ENCODE data around the gene NPHS1.

NPHS1 gene

DNA sequence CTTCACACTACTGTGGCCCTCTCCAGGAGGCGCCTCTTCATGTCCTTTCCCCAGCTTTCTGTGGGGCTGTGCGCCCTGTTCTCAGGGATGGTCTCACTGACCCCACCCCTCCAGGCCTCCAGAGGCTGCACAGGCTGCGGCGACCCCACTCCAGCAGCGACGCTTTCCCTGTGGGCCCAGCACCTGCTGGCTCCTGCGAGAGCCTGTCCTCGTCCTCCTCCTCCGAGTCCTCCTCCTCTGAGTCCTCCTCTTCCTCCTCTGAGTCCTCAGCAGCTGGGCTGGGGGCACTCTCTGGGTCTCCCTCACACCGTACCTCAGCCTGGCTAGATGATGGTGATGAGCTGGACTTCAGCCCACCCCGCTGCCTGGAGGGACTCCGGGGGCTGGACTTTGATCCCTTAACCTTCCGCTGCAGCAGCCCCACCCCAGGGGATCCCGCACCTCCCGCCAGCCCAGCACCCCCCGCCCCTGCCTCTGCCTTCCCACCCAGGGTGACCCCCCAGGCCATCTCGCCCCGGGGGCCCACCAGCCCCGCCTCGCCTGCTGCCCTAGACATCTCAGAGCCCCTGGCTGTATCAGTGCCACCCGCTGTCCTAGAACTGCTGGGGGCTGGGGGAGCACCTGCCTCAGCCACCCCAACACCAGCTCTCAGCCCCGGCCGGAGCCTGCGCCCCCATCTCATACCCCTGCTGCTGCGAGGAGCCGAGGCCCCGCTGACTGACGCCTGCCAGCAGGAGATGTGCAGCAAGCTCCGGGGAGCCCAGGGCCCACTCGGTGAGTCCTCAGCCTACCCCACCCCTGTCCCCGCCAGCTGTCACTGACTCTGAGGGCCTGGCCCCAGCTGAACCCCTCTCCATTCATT is 65.8 kb downstream of the NPHS1 start:
- DNase-seq, result no peak

DNA sequence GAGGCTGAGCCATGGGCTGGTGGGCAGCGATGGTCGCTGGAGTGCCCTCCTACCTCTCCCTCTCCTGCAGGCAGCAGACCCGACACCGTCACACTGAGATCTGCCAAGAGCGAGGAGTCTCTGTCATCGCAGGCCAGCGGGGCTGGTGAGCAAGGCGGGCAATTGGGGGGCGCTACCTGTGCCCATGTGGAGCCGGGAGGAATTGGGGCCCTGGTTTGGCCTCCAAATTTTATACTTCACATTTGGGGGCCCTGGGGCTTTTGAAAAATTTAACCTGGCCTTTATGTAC is 67.0 kb downstream of the NPHS1 start:
- DNase-seq, result no peak

DNA sequence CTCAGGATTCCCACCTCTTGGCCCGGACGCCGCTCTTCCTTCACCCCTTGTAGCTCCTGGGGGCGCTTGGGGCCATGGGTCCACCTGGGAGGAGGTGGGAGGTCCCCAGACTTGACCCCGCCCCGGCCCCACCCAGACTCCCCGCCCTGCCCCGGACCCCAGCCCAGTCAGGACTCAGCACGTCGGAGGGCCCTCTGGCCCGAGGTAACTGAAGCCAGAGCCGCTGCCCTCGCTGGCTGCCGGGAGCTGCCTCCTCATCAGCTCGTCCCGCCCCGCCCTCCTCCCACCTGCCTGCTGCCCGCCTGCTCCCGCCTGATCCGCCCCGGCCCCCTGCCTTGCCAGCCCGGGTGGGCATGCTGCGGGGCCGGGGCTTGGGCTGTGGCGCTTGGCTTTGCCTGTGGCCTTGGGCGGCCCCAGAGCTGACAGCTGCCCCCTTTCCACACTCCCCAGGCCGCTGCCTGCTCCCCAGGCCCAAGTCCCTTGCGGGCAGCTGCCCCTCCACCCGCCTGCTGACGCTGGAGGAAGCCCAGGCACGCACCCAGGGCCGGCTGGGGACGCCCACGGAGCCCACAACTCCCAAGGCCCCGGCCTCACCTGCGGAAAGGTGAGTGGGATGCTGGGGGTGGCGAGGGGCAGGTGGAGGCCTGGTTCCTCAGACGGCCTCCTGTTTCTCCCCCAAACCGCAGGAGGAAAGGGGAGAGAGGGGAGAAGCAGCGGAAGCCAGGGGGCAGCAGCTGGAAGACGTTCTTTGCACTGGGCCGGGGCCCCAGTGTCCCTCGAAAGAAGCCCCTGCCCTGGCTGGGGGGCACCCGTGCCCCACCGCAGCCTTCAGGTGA is 67.6 kb downstream of the NPHS1 start:
- no peak for DNase-seq

DNA sequence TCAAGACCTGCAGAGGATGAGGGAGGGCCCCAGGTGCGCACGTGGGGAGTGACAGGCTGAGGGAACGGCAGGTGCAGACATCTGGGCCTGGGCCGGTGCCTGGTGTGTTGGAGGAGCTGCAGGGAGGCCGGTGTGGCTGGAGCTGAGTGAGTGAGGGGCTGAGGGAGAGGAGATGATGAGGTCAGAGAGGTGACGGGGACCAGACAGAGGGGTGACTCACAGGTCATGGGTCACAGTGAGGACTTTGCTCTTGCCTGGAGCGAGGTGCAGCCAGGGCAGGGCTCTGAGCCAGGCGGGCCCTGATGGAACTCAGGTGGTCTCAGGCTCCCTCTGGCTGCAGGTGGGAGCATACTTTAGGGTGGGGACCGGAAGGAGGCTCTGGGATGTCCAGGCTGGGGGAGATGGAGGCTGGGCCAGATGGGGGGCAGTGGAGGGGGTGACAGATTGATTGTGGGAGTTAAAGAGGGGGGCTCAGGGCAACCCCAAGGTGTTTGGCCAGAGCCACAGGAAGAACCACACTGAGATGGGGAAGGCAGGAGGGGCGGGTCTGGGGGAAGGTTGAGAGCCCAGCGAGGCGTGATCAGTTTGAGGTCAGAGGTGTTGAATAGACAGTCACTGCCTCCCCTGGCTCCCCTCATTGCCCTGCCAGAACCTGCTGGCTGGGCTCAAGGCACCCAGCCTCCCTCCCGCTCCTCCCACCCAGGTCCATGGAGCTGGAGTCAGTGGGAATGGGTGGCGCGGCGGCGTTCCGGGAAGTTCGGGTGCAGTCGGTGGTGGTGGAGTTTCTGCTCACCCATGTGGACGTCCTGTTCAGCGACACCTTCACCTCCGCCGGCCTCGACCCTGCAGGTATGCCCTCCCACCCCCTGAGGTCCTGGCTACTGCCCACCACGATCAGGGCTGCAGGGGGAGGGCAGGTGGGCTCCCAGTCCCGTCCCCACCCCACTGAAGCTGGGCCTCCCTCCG is 68.6 kb downstream of the NPHS1 start:
- no peak for DNase-seq

DNA sequence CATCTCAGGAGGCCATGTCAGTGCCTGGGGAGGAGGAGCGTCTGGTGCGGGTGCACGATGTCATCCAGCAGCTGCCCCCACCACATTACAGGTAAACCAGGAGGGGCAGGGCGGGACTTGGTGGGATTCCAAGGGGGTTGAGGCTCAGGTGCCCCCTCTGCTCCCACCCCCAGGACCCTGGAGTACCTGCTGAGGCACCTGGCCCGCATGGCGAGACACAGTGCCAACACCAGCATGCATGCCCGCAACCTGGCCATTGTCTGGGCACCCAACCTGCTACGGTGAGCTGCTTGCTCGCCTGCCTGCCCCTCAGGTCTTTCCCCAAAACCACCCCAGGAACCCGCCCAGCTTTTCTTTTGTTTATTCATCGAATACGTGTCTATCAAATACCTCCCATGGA is 69.7 kb downstream of the NPHS1 start:
- DNase-seq, result no peak

DNA sequence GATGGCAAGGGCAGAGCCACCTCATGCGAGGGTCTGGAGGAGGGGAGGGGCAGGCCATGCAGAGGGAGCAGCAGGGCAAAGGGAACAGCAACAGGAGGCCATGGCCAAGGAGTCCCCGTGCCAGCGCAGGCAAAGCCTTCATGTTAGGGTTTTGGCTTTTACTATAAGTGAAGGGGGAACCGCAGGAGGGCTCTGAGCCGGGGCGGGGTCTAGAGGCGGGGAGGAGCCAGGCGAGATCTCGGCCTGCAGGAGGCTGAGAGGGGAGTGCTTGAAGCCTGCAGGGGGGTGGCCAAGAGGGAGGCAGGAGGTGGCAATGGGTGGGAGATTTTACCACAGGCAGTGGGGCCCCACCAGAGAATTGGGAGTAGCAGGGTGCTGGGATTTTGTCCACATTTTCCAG is 70.7 kb downstream of the NPHS1 start:
- DNase-seq, result no peak

DNA sequence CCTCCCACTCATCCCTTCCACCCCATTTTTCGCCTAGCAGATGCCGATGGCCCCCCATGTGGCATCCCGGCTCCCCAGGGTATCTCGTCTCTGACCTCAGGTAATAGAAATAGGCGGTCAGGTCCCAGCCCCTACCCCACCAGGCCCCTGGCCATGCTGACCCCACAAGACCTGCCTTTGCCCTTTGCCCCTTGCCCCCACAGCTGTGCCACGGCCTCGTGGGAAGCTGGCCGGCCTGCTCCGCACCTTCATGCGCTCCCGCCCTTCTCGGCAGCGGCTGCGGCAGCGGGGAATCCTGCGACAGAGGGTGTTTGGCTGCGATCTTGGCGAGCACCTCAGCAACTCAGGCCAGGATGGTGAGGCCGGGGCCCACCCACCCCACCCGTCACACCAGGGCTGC is 71.6 kb downstream of the NPHS1 start:
- DNase-seq, result no peak

DNA sequence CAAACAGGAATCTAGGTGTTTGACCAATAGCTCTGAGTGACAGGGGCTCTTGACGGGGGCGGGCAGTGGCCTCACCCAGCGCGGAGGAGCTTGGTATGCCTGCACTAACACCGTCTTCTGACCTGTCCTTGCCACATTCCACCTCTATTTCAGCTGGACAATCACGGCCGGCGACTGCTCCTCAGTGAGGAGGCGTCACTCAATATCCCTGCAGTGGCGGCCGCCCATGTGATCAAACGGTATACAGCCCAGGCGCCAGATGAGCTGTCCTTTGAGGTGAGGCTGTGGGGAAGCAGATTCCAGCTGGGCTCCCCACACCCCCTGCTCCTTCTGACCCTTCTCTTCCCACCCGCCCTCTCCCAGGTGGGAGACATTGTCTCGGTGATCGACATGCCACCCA is 72.2 kb downstream of the NPHS1 start:
- DNase-seq, result no peak

DNA sequence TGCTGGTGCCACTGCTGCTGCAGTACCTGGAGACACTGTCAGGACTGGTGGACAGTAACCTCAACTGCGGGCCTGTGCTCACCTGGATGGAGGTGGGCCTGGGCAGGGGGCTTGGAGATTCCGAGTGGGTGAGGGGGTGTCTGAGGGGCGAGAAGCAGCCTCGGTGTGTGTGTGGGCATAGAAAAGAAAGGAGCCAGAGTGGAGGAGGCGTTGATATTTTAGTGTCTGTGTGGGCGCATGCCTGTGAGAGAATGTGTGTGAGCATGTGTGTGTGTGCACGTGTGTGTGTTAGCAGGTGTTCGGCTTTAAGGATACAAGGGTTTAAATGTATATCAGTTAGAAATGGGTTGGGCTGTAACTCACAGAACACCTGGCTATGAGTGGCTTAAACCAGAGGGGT is 73.3 kb downstream of the NPHS1 start:
- DNase-seq, result no peak

DNA sequence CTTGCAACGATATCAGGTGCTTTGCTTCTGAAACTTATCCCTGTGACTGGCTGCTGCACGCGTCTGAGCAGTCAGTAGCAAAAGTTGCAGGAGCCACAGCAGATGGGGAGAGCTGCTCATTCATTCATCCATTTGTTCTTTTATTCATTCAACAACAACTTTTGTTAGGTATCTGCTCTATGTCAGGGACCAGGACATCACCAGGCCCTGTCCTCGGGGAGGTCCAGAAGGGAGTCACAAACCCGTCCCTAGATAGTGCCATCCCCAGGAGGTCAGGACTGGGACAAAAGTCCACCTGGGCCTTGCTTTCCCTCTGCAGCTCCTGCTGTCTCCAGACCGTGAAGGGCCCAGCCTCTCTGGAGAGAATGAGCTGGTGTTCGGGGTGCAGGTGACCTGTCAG is 74.3 kb downstream of the NPHS1 start:
- no peak for DNase-seq

DNA sequence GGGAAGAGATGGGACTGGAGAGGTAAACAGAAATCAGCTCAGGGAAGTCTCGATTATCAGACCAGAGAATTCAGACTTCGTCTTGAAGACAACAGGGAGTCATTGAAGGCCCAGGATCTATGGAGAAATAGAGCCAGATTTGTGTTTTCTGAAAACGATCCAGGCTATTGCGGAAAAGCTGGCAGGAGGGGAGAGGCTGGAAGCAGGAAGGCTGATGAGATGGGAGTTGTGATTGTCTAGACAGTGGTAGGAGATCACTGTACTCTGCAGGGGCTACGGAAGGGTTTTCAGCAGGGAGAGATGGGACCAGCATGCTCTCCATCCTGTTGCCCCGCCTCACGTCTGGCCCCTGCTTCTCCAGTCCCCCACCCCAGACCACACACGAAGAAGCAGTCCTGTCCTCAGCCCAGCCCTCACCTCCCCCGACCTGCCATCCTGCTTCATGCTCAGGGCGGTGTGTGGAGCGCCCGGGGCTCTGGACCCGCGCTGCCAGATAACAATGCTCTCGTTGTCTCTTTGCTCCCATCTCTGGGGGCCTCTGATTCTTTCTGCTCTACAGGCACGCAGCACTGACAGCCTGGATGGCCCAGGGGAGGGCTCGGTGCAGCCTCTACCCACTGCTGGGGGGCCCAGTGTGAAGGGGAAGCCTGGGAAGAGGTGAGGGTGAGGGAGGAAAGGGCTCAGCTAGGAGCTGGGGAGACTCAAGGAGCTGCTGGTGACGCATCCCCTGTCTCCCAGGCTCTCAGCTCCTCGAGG is 75.0 kb downstream of the NPHS1 start:
- DNase-seq, result no peak

DNA sequence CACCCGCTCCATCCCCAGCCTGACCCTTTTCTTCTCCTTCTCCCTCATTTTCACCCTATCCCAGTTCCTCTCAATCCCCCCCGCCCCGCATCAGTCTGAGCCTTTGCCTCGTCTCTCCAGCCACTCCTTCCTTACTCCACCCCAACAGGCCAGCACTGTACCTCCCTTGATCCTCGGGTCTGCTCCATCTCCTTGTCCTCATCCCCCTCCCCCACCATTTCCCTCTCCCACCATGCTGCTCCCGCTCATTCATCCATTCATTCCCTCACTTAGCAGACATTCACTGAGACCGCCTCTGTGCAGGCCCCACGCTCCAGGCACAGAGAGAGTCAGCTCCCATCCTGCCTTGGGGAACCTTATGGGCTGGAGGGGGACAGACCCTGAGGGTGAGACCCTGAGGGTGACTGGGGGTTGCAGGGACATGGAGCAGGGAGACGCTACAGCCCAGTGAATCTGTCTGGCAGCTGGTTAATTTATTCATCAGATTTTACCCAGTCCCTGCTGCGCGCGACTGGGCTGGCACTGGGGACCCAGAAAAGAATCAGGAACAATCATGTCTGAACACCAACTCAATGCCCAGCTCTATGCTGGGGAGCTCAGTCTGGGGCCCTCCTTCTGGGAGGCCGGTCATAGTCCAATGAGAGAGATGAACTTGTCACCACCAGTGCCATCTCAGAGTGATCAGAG is 76.1 kb downstream of the NPHS1 start:
- DNase-seq, result no peak
